Prostate gland (tissue), 2 donors: ENCODE measurements around the gene POLR1A.

Source experiments
- POLR2AphosphoS5 ChIP-seq: sonication (generic); formaldehyde crosslinking; IDR thresholded peaks from one replicate; pipeline ENCODE4 v1.6.1; 2017; ENCODE audit warnings: antibody characterized with exemption
- TF ChIP-seq, protein P1 (sequence below), 4 experiments: fragments of 200-600 bp in 2 of 4; fragments of 450-650 bp in 2 of 4; sonication (generic) in 2 of 4; IDR thresholded peaks; 1 replicate in 3 of 4; 2 replicates in 1 of 4; pipeline ENCODE4 v1.5.1; 2016 to 2019; ENCODE audit warnings: antibody characterized with exemption in 4 of 4, mild to moderate bottlenecking in 2 of 4, moderate library complexity in 2 of 4

DNA sequence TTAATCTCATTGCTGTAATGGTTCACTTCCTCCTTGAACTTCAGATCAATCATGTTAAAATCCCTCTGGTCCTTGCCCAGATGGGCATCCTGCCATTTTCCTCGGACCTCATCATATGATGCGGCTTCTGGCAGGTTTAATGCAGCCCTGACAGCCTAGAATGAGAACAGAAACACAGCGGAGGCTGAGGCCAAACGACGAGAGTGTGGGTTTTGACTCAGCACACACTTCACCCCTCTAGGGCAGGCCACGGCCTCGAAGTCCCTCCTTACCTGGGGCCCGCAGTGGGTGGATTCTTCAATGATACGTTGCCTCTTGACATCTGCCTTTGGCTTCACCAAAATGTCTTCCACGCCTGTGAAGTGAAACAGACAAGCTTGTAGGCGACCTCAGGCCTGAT, 56.8 kb downstream of the POLR1A start:
- no peak for TF ChIP-seq POLR2AphosphoS5
- TF ChIP-seq, protein P1, sequence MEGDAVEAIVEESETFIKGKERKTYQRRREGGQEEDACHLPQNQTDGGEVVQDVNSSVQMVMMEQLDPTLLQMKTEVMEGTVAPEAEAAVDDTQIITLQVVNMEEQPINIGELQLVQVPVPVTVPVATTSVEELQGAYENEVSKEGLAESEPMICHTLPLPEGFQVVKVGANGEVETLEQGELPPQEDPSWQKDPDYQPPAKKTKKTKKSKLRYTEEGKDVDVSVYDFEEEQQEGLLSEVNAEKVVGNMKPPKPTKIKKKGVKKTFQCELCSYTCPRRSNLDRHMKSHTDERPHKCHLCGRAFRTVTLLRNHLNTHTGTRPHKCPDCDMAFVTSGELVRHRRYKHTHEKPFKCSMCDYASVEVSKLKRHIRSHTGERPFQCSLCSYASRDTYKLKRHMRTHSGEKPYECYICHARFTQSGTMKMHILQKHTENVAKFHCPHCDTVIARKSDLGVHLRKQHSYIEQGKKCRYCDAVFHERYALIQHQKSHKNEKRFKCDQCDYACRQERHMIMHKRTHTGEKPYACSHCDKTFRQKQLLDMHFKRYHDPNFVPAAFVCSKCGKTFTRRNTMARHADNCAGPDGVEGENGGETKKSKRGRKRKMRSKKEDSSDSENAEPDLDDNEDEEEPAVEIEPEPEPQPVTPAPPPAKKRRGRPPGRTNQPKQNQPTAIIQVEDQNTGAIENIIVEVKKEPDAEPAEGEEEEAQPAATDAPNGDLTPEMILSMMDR (IDR thresholded peaks at IDR 0.05): no peak
